Gastroesophageal sphincter (tissue), 3 donors: Measurements from ENCODE around the gene WDR73.

ENCODE experiments used
- POLR2A ChIP-seq, 2 donors: fragments of 450-650 bp; IDR thresholded peaks; one replicate each; pipeline ENCODE4 v1.6.1; 2017; ENCODE audit warnings: antibody characterized with exemption in 2 of 2, mild to moderate bottlenecking in 2 of 2, moderate library complexity in 1 of 2
- TF ChIP-seq, protein P1 (sequence below), 4 experiments: fragments of 200-600 bp in 2 of 4; fragments of 450-650 bp in 2 of 4; sonication (generic) in 1 of 4; IDR thresholded peaks; one replicate each; pipeline ENCODE4 v1.5.1; 2017 to 2019; ENCODE audit warnings: antibody characterized with exemption in 4 of 4, mild to moderate bottlenecking in 2 of 4, moderate library complexity in 2 of 4

DNA sequence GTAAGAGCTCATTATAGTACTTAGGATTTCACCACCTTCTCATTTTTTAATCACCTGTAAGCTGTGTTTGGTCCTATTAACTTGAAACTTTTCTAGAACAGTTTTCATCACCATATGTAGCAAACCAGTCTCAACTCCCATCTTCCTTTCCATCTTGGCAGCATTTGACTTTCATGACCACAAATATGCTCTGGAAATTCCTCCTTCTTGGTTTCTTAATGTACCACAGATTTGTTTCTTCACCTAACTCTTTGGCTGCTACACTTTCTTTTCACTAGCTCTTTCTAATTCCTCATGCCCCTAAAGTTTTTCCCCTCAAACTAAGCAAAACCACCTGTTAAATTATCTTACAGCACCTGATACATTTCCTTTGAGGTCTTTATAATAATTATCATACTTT lies 17.1 kb upstream of the WDR73 start:
- TF ChIP-seq, protein P1, sequence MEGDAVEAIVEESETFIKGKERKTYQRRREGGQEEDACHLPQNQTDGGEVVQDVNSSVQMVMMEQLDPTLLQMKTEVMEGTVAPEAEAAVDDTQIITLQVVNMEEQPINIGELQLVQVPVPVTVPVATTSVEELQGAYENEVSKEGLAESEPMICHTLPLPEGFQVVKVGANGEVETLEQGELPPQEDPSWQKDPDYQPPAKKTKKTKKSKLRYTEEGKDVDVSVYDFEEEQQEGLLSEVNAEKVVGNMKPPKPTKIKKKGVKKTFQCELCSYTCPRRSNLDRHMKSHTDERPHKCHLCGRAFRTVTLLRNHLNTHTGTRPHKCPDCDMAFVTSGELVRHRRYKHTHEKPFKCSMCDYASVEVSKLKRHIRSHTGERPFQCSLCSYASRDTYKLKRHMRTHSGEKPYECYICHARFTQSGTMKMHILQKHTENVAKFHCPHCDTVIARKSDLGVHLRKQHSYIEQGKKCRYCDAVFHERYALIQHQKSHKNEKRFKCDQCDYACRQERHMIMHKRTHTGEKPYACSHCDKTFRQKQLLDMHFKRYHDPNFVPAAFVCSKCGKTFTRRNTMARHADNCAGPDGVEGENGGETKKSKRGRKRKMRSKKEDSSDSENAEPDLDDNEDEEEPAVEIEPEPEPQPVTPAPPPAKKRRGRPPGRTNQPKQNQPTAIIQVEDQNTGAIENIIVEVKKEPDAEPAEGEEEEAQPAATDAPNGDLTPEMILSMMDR (IDR thresholded peaks at IDR 0.05): no peak
- no peak for TF ChIP-seq POLR2A (IDR thresholded peaks at IDR 0.05)
